ENCODE results near the gene OGN.

Gene OGN

DNA sequence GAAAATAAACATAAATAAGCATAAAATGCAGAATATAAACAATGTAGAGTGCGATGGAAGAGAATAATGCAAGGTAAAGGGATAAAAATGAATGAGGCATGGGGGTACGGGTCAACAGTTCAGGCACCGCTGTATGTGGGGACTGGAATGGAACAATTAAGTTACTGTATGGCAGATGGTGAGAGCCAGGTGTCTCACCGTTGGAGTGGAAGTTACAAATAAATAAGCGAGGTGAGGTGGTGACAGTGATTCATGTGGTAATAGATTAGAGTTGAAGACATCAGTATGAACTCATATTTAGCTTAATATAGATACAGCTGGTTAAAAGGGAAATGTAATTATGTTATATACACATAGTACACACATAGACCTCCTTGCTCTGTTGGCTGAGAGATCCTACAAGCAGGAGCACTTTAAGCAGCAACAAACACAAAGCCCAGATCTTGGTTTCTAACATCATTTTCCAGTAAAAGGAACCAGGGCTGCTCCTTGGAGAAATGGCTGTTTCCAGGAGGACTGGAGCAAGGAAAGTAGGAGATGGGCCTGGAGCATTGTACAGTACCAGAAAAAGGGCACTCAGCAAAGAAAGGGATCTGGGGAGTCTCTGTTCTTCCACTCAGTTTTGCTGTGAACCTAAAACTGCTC is 22.2 kb upstream of the OGN start:
- Histone ChIP-seq H3K9me2 (replicated peaks; ENCODE audit: insufficient read depth, low read length) (no peaks in the 10 kb centered on the region), H3K27me3 (ENCODE audit: low read length) (no peaks in the 10 kb centered on the region), H3K9me3 (ENCODE audit: insufficient read depth, low read length) (no peaks in the 10 kb centered on the region), H4K20me1 (ENCODE audit: low read depth, low read length) (no peaks in the 10 kb centered on the region), H3K27ac (ENCODE audit: low read depth, low read length) (no peak overlapping the region), H2AFZ (ENCODE audit: low read depth, low read length, severe bottlenecking) (no peak overlapping the region), H3K4me3 (ENCODE audit: insufficient read depth, low read length, poor library complexity, severe bottlenecking) (no peak overlapping the region), H3K4me2 (ENCODE audit: low read depth, low read length, poor library complexity, severe bottlenecking) (no peak overlapping the region), H3K9ac (ENCODE audit: low read length) (no peak overlapping the region), H3F3A (ENCODE audit: insufficient read depth) (no peaks in the 10 kb centered on the region), H3K36me3 (ENCODE audit: low read length) (no peaks in the 10 kb centered on the region), H3K79me2 (ENCODE audit: insufficient read depth, low read length) (no peaks in the 10 kb centered on the region)
- no peak for TF ChIP-seq CTCF (IDR thresholded peaks at IDR 0.05; ENCODE audit: insufficient read depth, low read length, poor library complexity, severe bottlenecking)
- TF ChIP-seq EZH2phosphoT487 (conservative IDR thresholded peaks at IDR 0.05; ENCODE audit: low read length): no peak

DNA sequence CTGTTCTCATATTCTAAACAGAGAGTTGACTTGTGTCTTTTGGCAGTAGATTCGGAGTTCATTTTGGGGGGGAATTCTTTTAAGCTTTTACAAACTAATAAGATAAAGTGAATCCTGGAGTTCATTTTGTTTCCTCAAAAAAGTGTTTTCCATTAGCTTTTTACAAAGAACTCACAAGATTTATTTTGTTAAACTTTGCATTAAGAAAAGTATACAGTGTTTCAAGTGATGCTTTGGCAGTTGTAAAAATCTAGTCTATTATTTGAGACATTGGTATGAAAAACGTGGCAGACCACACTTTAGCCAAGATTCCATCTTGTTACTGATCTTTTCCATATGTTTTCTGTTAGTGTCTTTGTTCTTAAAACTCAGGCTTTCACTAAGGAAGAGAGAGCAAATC is 21.1 kb upstream of the OGN start:
- Histone ChIP-seq H3K27ac (ENCODE audit: low read depth, low read length) (no peak overlapping the region), H3K9ac (ENCODE audit: low read length) (no peak overlapping the region), H3K36me3 (ENCODE audit: low read length) (no peaks in the 10 kb centered on the region), H2AFZ (ENCODE audit: low read depth, low read length, severe bottlenecking) (no peak overlapping the region), H3K4me3 (ENCODE audit: insufficient read depth, low read length, poor library complexity, severe bottlenecking) (no peak overlapping the region), H3K79me2 (ENCODE audit: insufficient read depth, low read length) (no peaks in the 10 kb centered on the region), H3K4me2 (ENCODE audit: low read depth, low read length, poor library complexity, severe bottlenecking) (no peak overlapping the region), H3K9me2 (replicated peaks; ENCODE audit: insufficient read depth, low read length) (no peaks in the 10 kb centered on the region), H3F3A (ENCODE audit: insufficient read depth) (no peaks in the 10 kb centered on the region), H3K9me3 (ENCODE audit: insufficient read depth, low read length) (no peaks in the 10 kb centered on the region), H4K20me1 (ENCODE audit: low read depth, low read length) (no peaks in the 10 kb centered on the region), H3K27me3 (ENCODE audit: low read length) (no peaks in the 10 kb centered on the region)
- no peak for TF ChIP-seq CTCF (IDR thresholded peaks at IDR 0.05; ENCODE audit: insufficient read depth, low read length, poor library complexity, severe bottlenecking)
- no peak for TF ChIP-seq EZH2phosphoT487 (conservative IDR thresholded peaks at IDR 0.05; ENCODE audit: low read length)

GRCh38 chr9:92424340-92424739 is 20.0 kb upstream of the OGN start, which contains the start of gene OMD:
Gene OMD, minus strand, starts transcription at chr9:92424471. Its CDS starts 6,913 bp downstream, at chr9:92417558.
- Histone ChIP-seq H2AFZ (ENCODE audit: low read depth, low read length, severe bottlenecking) (no peak within 1 kb of the TSS), H3K4me2 (ENCODE audit: low read depth, low read length, poor library complexity, severe bottlenecking) (no peak within 1 kb of the TSS), H4K20me1 (ENCODE audit: low read depth, low read length) (no peaks in the 10 kb centered on the region), H3K9me3 (ENCODE audit: insufficient read depth, low read length) (no peaks in the 10 kb centered on the region), H3K27ac (ENCODE audit: low read depth, low read length) (no peak within 1 kb of the TSS), H3K79me2 (ENCODE audit: insufficient read depth, low read length) (no peaks in the 10 kb centered on the region), H3K27me3 (ENCODE audit: low read length) (no peaks in the 10 kb centered on the region), H3K36me3 (ENCODE audit: low read length) (no peaks in the 10 kb centered on the region), H3K9ac (ENCODE audit: low read length) (no peak within 1 kb of the TSS), H3F3A (ENCODE audit: insufficient read depth) (no peaks in the 10 kb centered on the region), H3K4me3 (ENCODE audit: insufficient read depth, low read length, poor library complexity, severe bottlenecking) (no peak within 1 kb of the TSS), H3K9me2 (replicated peaks; ENCODE audit: insufficient read depth, low read length) (no peaks in the 10 kb centered on the region)
- TF ChIP-seq CTCF (IDR thresholded peaks at IDR 0.05; ENCODE audit: insufficient read depth, low read length, poor library complexity, severe bottlenecking): no peak
- TF ChIP-seq EZH2phosphoT487 (conservative IDR thresholded peaks at IDR 0.05; ENCODE audit: low read length): no peak
